HUDEP-2 (cell line): ENCODE measurements around the gene KIF17.
"Not testable (repeated sequence)": the region's sequence is repeated elsewhere in the genome, so short reads cannot be mapped to it uniquely, and the experiment has no call there.

Source experiments
- DNase-seq, 76 experiments: peaks; one replicate each; lab custom pipeline; 2025; ENCODE audit not compliant: unreplicated experiment in 76 of 76; lab: John Stamatoyannopoulos, UW

Gene KIF17

GRCh38 chr1:20695515-20695914 lies 22.3 kb downstream of the KIF17 start:
- DNase-seq = no peak

GRCh38 chr1:20693623-20694022 lies 24.2 kb downstream of the KIF17 start:
- DNase-seq = no peak

GRCh38 chr1:20691872-20692271 lies 25.9 kb downstream of the KIF17 start:
- DNase-seq = no peak

GRCh38 chr1:20689645-20690056 lies 28.2 kb downstream of the KIF17 start:
- DNase-seq = no peak

- no peak for DNase-seq
These were observed 30.7 kb downstream of the KIF17 start for GRCh38 chr1:20686883-20687725.

GRCh38 chr1:20685741-20686140 lies 32.1 kb downstream of the KIF17 start:
- no peak for DNase-seq

GRCh38 chr1:20685099-20685662 lies 32.6 kb downstream of the KIF17 start:
- DNase-seq = no peak

GRCh38 chr1:20684651-20685050 lies 33.2 kb downstream of the KIF17 start:
- no peak for DNase-seq

GRCh38 chr1:20684050-20684620 lies 33.7 kb downstream of the KIF17 start:
- no peak for DNase-seq

- DNase-seq = no peak
These were observed 34.2 kb downstream of the KIF17 start for GRCh38 chr1:20683614-20684013.

- DNase-seq = no peak
These were observed 35.1 kb downstream of the KIF17 start for GRCh38 chr1:20682571-20683236.

GRCh38 chr1:20681999-20682398 lies 35.8 kb downstream of the KIF17 start:
- no peak for DNase-seq

GRCh38 chr1:20680269-20680668 lies 37.5 kb downstream of the KIF17 start:
- no peak for DNase-seq

- no peak for DNase-seq
These were observed 39.2 kb downstream of the KIF17 start for GRCh38 chr1:20678599-20678998.

GRCh38 chr1:20673626-20674025 lies 44.2 kb downstream of the KIF17 start:
- DNase-seq = not testable (repeated sequence)

GRCh38 chr1:20672265-20672632 lies 45.6 kb downstream of the KIF17 start:
- DNase-seq = no peak

GRCh38 chr1:20670936-20671335 lies 46.9 kb downstream of the KIF17 start:
- no peak for DNase-seq

GRCh38 chr1:20668581-20668980 lies 49.2 kb downstream of the KIF17 start:
- DNase-seq = no peak

GRCh38 chr1:20666804-20667203 lies 51.0 kb downstream of the KIF17 start:
- peak in 2 of 76 experiments; percentile 3 to 15 for DNase-seq

- DNase-seq = no peak
These were observed 51.7 kb downstream of the KIF17 start for GRCh38 chr1:20666146-20666545.

- DNase-seq = peak in 1 of 76 experiments; percentile 3
These were observed 52.1 kb downstream of the KIF17 start for GRCh38 chr1:20665726-20666125.
